Adrenal gland (tissue), 12 donors: ENCODE results near the gene ZFAND6. TPM values are rescaled to one million over a fixed set of nuclear protein-coding genes. Genes with fewer than 3 reads are reported as not detected.
A peak's percentile ranks its signal among the peaks of the same experiment; 100 is the strongest.

Experiments used
- DNase-seq, 7 donors: peaks; one replicate each; pipeline ENCODE4 v3.0.0-alpha.2; 2019 to 2020
- H3K27ac ChIP-seq, 5 donors: fragments of 200-600 bp; sonication (generic) in 4 of 5; 1 replicate in 3 of 5; 2 replicates in 2 of 5; pipeline versions ENCODE4 v1.5.1 to v1.8.0; 2016 to 2020; ENCODE audit warnings: mild to moderate bottlenecking in 1 of 5
- H3K27me3 ChIP-seq: fragments of 200-600 bp; 2 replicates; pipeline ENCODE4 v1.8.0; 2021
- H3K36me3 ChIP-seq, 2 donors: fragments of 200-600 bp; replicated peaks in 1 of 2; 1 replicate in 1 of 2; 2 replicates in 1 of 2; pipeline versions ENCODE4 v1.5.1 to v1.8.0; 2018 to 2022
- H3K4me1 ChIP-seq, 2 donors: fragments of 200-600 bp; replicated peaks in 1 of 2; 1 replicate in 1 of 2; 2 replicates in 1 of 2; pipeline versions ENCODE4 v1.5.1 to v1.8.0; 2018 to 2021
- H3K4me3 ChIP-seq, 4 donors: fragments of 200-600 bp; sonication (generic) in 3 of 4; one replicate each; pipeline ENCODE4 v1.5.1; 2016 to 2018
- H3K9me3 ChIP-seq, 3 donors: fragments of 200-600 bp; sonication (generic) in 1 of 3; replicated peaks in 1 of 3; 1 replicate in 2 of 3; 2 replicates in 1 of 3; pipeline versions ENCODE4 v1.5.1 to v1.8.0; 2016 to 2021
- CTCF ChIP-seq, 6 experiments: fragments of 450-650 bp in 4 of 6; fragments of 200-600 bp in 2 of 6; sonication (generic) in 1 of 6; IDR thresholded peaks; 1 replicate in 5 of 6; 2 replicates in 1 of 6; pipeline versions ENCODE4 v1.5.1 to v1.8.0; 2016 to 2021; ENCODE audit warnings: antibody characterized with exemption in 6 of 6, mild to moderate bottlenecking in 2 of 6, moderate library complexity in 1 of 6
- POLR2A ChIP-seq, 2 donors: fragments of 450-650 bp; IDR thresholded peaks; one replicate each; pipeline ENCODE4 v1.6.1; 2017; ENCODE audit warnings: antibody characterized with exemption in 2 of 2, mild to moderate bottlenecking in 2 of 2, moderate library complexity in 1 of 2
- WGBS, 4 donors: extraction: QIAGEN DNeasy Blood & Tissue Kit in 2 of 4; methylation state at CpG; one replicate each; pipeline versions ENCODE4 v1.1.5 to v1.1.7; 2013 to 2017; 5-methylcytosine and 5-hydroxymethylcytosine counted together
- intact Hi-C, 2 donors: fragments of 100-400 bp; cut with DNase I; formaldehyde crosslinking; loops; one replicate each; pipeline versions ENCODE4 v1.14.1 to v1.15.0; 2022 to 2023
- polyA plus RNA-seq, 3 donors: library from polyadenylated mRNA; stranded (reverse); fragments of 200-250 nt in 2 of 3; fragments of 350-450 nt in 1 of 3; fragmentation: Illumina TruSeq in 1 of 3; extraction: RNeasy Lipid Tissue Mini Kit (QIAGEN cat#74804) in 1 of 3; gene quantifications; one replicate each; pipeline ENCODE4 v1.2.3, GENCODE V29; 2013 to 2014
- total RNA-seq, 9 donors: library from RNA; depleted of rRNA in 4 of 9; stranded (reverse); fragments of >200 nt in 4 of 9; fragments of 120-200 nt in 1 of 9; fragmentation: NEBNext Ultra II Directional in 1 of 9; extraction: Animal tissue kit (Norgen Biotek cat#: 25700) in 1 of 9; gene quantifications; one replicate each; pipeline versions ENCODE4 v1.1.0 to v1.2.4, GENCODE V29; 2013 to 2023
- donor health status: healthy with polysubstance abuse.
- donor health status: Bipolar disorder and iron deficiency.
- donor health status: DM: yes; HTN: yes; CAD: no.
- donor health status: DM: no; HTN: no; CAD: no.
- donor health status: DM: no; HTN: no; CAD: no.
- donor health status: DM: yes; HTN: yes; CAD: no.

Gene ZFAND6
- total and polyA plus RNA-seq, 12 donors, result 46.5 to 197 (median 105) TPM

- H3K36me3 ChIP-seq, result peaks cover 0 to 9% of the 10 kb centered on the region in 2 donors
- no peaks in the 10 kb centered on the region for H3K9me3 ChIP-seq
- H3K27me3 ChIP-seq, result no peaks in the 10 kb centered on the region
- no peak for TF ChIP-seq POLR2A (IDR thresholded peaks at IDR 0.05)
- TF ChIP-seq CTCF (IDR thresholded peaks at IDR 0.05), result no peak
- no peak overlapping the region for H3K4me3 ChIP-seq
- intact Hi-C loops, result no loop called here
- DNase-seq, result no peak
- peak overlapping the region in 2 of 5 donors; percentile 24 to 55 for H3K27ac ChIP-seq
- H3K4me1 ChIP-seq, result peaks cover 62 to 65% of the 10 kb centered on the region in 2 donors
- WGBS, 4 donors, result 85 to 96% (median 94%) methylated on average over 3 to 5 of the region's 5 CpGs
These were observed 97.7 kb downstream of the ZFAND6 start for GRCh38 chr15:80157215-80157614.

GRCh38 chr15:80159301-80159700, 99.8 kb downstream of the ZFAND6 start:
- H3K9me3 ChIP-seq, result no peaks in the 10 kb centered on the region
- peaks cover 60 to 68% of the 10 kb centered on the region in 2 donors for H3K4me1 ChIP-seq
- peak overlapping the region in 4 of 5 donors; percentile 63 to 97 (median 88) for H3K27ac ChIP-seq
- H3K36me3 ChIP-seq, result peaks cover 0 to 9% of the 10 kb centered on the region in 2 donors
- H3K4me3 ChIP-seq, result no peak overlapping the region
- WGBS, 4 donors, result 93 to 98% (median 95%) methylated on average over 4 to 5 of the region's 5 CpGs
- DNase-seq, result peak in 1 of 7 donors; percentile 40
- intact Hi-C loops, result no loop called here
- TF ChIP-seq POLR2A (IDR thresholded peaks at IDR 0.05) (no peak), CTCF (IDR thresholded peaks at IDR 0.05) (no peak)
- H3K27me3 ChIP-seq, result no peaks in the 10 kb centered on the region

- H3K27me3 ChIP-seq, result no peaks in the 10 kb centered on the region
- peak overlapping the region; percentile 63 to 97 (median 88) for H3K27ac ChIP-seq
- H3K9me3 ChIP-seq, result no peaks in the 10 kb centered on the region
- H3K4me3 ChIP-seq, result no peak overlapping the region
- 72 to 92% (median 76%) methylated on average over 7 to 12 of the region's 12 CpGs for WGBS, 4 donors
- peaks cover 53 to 61% of the 10 kb centered on the region in 2 donors for H3K4me1 ChIP-seq
- intact Hi-C loops, result loop anchor here in 1 of 2 donors (10.0 kb wide), 1 partner anchor 95 kb away; no protein-coding TSS in a partner anchor
- H3K36me3 ChIP-seq, result peaks cover 0 to 9% of the 10 kb centered on the region in 2 donors
- TF ChIP-seq POLR2A (IDR thresholded peaks at IDR 0.05) (peak in 1 of 2 donors; percentile 19), CTCF (IDR thresholded peaks at IDR 0.05) (no peak)
- DNase-seq, result peak; percentile 65 to 93 (median 86)
These were observed 100.5 kb downstream of the ZFAND6 start for GRCh38 chr15:80159811-80160569.

DNA sequence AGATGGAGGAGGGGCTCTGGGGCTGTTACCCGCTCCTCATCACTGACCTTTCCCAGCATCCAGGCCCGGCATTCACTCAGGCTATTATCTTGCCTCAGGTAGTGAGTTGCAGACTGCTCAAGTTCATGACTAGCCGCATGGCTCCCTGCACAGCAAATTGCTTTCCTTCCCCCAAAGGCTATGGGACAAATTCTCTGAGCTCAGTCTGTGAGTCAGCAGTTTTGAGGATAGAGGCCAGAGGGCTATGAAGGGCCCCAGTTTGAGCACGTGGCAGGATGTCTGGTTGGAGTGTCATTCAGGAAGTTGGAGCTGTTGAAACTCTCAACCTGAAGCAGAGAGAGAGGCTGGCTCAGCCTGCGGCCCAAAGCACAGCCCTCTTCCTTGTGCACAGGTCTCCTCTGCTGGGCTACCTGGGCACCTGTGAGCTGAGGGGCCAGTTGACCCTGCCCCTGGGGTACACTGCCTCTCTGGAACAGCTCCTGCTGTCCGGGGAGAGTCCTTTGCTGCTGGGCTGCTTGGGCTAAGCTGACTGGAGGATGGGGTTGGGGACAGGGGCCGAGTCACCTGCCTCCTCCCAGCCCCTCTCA, 101.2 kb downstream of the ZFAND6 start:
- H3K27ac ChIP-seq, result peak overlapping the region; percentile 63 to 97 (median 88)
- intact Hi-C loops, result loop anchor here in 1 of 2 donors (10.0 kb wide), 1 partner anchor 96 kb away; no protein-coding TSS in a partner anchor
- no peak overlapping the region for H3K4me3 ChIP-seq
- H3K4me1 ChIP-seq, result peaks cover 46 to 54% of the 10 kb centered on the region in 2 donors
- 10 to 54% (median 46%) methylated on average over 1 to 7 of the region's 7 CpGs for WGBS, 4 donors
- no peaks in the 10 kb centered on the region for H3K9me3 ChIP-seq
- DNase-seq, result peak; percentile 67 to 92 (median 88)
- TF ChIP-seq CTCF (IDR thresholded peaks at IDR 0.05) (no peak), POLR2A (IDR thresholded peaks at IDR 0.05) (peak in 1 of 2 donors; percentile 74)
- peaks cover 0 to 9% of the 10 kb centered on the region in 2 donors for H3K36me3 ChIP-seq
- no peaks in the 10 kb centered on the region for H3K27me3 ChIP-seq
